Ovary (tissue), 3 donors: ENCODE data around the gene KCNK5.

Source experiments
- EP300 ChIP-seq: sonication (generic); formaldehyde crosslinking; IDR thresholded peaks from one replicate; pipeline ENCODE4 v1.6.1; 2017; ENCODE audit warnings: antibody characterized with exemption
- POLR2A ChIP-seq: fragments of 450-650 bp; IDR thresholded peaks from one replicate; pipeline ENCODE4 v1.6.1; 2017; ENCODE audit warnings: antibody characterized with exemption, mild to moderate bottlenecking, moderate library complexity
- TF ChIP-seq, protein P1 (sequence below), 3 donors: fragments of 450-650 bp in 2 of 3; fragments of 200-600 bp in 1 of 3; IDR thresholded peaks; one replicate each; pipeline versions ENCODE4 v1.5.1 to v1.8.0; 2016 to 2022; ENCODE audit warnings: antibody characterized with exemption in 3 of 3, mild to moderate bottlenecking in 1 of 3
- donor health status: DM: no; HTN: no; CAD: no.

DNA sequence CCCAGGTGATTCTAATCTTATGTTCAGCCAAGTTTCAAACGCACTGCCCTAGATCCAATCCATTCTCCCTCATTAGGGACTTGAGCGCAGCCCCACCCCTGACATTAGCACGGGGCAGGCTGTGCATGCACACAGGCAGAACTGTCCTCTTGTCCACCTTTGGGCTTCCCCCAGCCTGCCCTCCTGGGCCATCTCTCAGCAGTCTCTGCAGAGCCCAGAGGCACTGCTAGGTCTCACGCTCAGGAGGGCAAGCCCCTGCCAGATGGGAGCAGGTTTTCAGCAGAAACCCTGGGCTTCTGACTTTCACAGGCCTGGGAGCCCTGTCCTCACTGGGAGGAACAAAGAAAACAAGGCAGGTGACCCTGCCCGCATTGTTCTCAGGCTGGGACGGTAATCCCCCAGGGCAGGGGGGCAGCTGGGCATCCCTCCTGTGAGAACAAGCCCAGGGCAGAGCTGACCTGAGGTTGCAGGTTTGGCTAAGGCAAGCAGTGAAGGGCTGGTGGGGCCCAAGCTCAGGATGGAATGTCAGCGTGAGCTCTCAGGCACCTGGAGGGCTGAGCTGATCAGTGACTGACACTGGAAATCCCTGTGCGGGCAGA is 24.5 kb downstream of the KCNK5 start:
- TF ChIP-seq, protein P1, sequence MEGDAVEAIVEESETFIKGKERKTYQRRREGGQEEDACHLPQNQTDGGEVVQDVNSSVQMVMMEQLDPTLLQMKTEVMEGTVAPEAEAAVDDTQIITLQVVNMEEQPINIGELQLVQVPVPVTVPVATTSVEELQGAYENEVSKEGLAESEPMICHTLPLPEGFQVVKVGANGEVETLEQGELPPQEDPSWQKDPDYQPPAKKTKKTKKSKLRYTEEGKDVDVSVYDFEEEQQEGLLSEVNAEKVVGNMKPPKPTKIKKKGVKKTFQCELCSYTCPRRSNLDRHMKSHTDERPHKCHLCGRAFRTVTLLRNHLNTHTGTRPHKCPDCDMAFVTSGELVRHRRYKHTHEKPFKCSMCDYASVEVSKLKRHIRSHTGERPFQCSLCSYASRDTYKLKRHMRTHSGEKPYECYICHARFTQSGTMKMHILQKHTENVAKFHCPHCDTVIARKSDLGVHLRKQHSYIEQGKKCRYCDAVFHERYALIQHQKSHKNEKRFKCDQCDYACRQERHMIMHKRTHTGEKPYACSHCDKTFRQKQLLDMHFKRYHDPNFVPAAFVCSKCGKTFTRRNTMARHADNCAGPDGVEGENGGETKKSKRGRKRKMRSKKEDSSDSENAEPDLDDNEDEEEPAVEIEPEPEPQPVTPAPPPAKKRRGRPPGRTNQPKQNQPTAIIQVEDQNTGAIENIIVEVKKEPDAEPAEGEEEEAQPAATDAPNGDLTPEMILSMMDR (IDR thresholded peaks at IDR 0.05) = no peak
- no peak for TF ChIP-seq POLR2A
- TF ChIP-seq EP300 = no peak
